Measurements from ENCODE around the gene UBQLN4.

UBQLN4 gene

DNA sequence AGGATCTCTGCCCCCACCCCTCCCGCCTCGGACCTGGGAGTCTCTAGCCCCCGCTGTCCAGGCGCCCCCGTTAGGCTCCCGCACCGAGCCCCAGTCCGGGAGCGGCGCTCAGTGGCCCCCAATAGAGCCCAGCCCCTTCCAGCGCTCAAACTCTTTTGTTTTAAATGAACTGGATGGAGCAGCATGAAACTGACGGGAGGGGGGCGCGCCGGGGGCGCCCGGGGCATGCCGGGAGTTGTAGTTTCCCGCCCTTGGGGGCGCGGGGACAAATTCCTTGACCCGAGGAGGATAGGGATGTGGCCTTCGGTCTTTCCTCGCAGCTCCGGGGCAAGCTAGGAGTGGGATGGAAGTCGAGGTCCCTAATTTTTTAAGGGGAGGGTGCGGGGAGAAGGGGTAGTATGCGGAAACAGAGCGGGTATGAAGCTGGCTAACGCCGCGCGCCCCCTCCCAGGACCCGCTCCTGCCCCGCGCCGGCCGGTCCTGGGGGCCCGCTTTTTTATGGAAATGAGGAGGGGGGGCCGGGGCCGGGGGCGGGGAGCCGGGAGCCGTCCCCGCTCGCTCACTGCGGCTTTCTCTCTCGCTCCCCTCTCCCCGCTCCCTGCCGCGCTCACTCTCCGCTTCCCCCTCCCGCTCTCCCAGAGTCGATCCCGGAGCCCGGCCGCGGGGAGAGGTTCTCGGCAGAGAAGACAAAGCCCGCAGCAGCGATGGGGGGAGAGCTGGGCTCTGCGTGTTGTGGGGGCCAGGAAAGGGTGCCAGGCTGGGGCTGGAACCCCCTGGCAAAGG is 28.9 kb upstream of the UBQLN4 start, which contains the start of gene MEX3A (continued):
- TF ChIP-seq, protein P1, sequence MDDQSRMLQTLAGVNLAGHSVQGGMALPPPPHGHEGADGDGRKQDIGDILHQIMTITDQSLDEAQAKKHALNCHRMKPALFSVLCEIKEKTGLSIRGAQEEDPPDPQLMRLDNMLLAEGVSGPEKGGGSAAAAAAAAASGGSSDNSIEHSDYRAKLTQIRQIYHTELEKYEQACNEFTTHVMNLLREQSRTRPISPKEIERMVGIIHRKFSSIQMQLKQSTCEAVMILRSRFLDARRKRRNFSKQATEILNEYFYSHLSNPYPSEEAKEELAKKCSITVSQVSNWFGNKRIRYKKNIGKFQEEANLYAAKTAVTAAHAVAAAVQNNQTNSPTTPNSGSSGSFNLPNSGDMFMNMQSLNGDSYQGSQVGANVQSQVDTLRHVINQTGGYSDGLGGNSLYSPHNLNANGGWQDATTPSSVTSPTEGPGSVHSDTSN (CRISPR knock-in tag; IDR thresholded peaks at IDR 0.05) = no peak
- peak; percentile 42; the same call in 1 of the 2 replicates for TF ChIP-seq KLF16 (tag by site-specific recombination; IDR thresholded peaks at IDR 0.05)
- TF ChIP-seq, protein P2, sequence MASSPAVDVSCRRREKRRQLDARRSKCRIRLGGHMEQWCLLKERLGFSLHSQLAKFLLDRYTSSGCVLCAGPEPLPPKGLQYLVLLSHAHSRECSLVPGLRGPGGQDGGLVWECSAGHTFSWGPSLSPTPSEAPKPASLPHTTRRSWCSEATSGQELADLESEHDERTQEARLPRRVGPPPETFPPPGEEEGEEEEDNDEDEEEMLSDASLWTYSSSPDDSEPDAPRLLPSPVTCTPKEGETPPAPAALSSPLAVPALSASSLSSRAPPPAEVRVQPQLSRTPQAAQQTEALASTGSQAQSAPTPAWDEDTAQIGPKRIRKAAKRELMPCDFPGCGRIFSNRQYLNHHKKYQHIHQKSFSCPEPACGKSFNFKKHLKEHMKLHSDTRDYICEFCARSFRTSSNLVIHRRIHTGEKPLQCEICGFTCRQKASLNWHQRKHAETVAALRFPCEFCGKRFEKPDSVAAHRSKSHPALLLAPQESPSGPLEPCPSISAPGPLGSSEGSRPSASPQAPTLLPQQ (tag by site-specific recombination; IDR thresholded peaks at IDR 0.05) = peak; percentile 59; the same call in 1 of the 2 replicates
- no peak for TF ChIP-seq MEIS1 (CRISPR knock-in tag; IDR thresholded peaks at IDR 0.05; ENCODE audit: borderline replicate concordance)
- TF ChIP-seq REPIN1 (tag by site-specific recombination; IDR thresholded peaks at IDR 0.05; ENCODE audit: low read depth) = no peak
- TF ChIP-seq ZIC2 (tag by site-specific recombination; IDR thresholded peaks at IDR 0.05) = peak; percentile 46
- peak; percentile 71 for TF ChIP-seq SP3 (tag by site-specific recombination; IDR thresholded peaks at IDR 0.05)
- peak; percentile 87 for TF ChIP-seq KLF10 (tag by site-specific recombination; IDR thresholded peaks at IDR 0.05)
- TF ChIP-seq ZNF394 (tag by site-specific recombination; IDR thresholded peaks at IDR 0.05; ENCODE audit: borderline replicate concordance) = peak; percentile 22; the same call in 1 of the 2 replicates
- TF ChIP-seq SALL2 (tag by site-specific recombination; IDR thresholded peaks at IDR 0.05; ENCODE audit: borderline replicate concordance) = no peak
- peak; percentile 34; the same call in 1 of the 2 replicates for TF ChIP-seq ZNF561 (tag by site-specific recombination; IDR thresholded peaks at IDR 0.05; ENCODE audit: borderline replicate concordance)
- TF ChIP-seq ZNF335 (tag by site-specific recombination; conservative IDR thresholded peaks at IDR 0.05) = peak; percentile 100
- TF ChIP-seq, protein P3, sequence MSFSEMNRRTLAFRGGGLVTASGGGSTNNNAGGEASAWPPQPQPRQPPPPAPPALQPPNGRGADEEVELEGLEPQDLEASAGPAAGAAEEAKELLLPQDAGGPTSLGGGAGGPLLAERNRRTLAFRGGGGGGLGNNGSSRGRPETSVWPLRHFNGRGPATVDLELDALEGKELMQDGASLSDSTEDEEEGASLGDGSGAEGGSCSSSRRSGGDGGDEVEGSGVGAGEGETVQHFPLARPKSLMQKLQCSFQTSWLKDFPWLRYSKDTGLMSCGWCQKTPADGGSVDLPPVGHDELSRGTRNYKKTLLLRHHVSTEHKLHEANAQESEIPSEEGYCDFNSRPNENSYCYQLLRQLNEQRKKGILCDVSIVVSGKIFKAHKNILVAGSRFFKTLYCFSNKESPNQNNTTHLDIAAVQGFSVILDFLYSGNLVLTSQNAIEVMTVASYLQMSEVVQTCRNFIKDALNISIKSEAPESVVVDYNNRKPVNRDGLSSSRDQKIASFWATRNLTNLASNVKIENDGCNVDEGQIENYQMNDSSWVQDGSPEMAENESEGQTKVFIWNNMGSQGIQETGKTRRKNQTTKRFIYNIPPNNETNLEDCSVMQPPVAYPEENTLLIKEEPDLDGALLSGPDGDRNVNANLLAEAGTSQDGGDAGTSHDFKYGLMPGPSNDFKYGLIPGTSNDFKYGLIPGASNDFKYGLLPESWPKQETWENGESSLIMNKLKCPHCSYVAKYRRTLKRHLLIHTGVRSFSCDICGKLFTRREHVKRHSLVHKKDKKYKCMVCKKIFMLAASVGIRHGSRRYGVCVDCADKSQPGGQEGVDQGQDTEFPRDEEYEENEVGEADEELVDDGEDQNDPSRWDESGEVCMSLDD (tag by site-specific recombination; IDR thresholded peaks at IDR 0.05) = peak; percentile 95
- TF ChIP-seq, protein P4, sequence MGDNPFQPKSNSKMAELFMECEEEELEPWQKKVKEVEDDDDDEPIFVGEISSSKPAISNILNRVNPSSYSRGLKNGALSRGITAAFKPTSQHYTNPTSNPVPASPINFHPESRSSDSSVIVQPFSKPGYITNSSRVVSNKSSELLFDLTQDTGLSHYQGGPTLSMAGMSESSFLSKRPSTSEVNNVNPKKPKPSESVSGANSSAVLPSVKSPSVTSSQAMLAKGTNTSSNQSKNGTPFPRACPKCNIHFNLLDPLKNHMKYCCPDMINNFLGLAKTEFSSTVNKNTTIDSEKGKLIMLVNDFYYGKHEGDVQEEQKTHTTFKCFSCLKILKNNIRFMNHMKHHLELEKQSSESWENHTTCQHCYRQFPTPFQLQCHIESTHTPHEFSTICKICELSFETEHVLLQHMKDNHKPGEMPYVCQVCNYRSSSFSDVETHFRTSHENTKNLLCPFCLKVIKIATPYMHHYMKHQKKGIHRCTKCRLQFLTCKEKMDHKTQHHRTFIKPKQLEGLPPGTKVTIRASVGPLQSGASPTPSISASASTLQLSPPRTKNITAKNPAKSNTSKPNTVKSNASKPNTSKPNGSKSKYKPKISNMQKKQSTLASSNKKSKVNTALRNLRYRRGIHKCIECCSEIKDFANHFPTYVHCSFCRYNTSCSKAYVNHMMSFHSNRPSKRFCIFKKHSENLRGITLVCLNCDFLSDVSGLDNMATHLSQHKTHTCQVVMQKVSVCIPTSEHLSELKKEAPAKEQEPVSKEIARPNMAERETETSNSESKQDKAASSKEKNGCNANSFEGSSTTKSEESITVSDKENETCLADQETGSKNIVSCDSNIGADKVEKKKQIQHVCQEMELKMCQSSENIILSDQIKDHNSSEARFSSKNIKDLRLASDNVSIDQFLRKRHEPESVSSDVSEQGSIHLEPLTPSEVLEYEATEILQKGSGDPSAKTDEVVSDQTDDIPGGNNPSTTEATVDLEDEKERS (tag by site-specific recombination; IDR thresholded peaks at IDR 0.05) = no peak
- TF ChIP-seq ZNF132 (tag by site-specific recombination; IDR thresholded peaks at IDR 0.05; ENCODE audit: borderline replicate concordance) = no peak
- 0 out of 2 replicates have a peak, but pooled peaks have one; percentile 11 for TF ChIP-seq WT1 (tag by site-specific recombination; IDR thresholded peaks at IDR 0.05)
- no peak for TF ChIP-seq ZNF37A (tag by site-specific recombination; IDR thresholded peaks at IDR 0.05)
- peak; percentile 100 for TF ChIP-seq ZBTB48 (tag by site-specific recombination; IDR thresholded peaks at IDR 0.05)
- TF ChIP-seq, protein P5, sequence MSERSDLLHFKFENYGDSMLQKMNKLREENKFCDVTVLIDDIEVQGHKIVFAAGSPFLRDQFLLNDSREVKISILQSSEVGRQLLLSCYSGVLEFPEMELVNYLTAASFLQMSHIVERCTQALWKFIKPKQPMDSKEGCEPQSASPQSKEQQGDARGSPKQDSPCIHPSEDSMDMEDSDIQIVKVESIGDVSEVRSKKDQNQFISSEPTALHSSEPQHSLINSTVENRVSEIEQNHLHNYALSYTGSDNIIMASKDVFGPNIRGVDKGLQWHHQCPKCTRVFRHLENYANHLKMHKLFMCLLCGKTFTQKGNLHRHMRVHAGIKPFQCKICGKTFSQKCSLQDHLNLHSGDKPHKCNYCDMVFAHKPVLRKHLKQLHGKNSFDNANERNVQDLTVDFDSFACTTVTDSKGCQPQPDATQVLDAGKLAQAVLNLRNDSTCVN (tag by site-specific recombination; optimal IDR thresholded peaks at IDR 0.05) = peak; percentile 92
- peak; percentile 87 for TF ChIP-seq ZBTB7A (tag by site-specific recombination; IDR thresholded peaks at IDR 0.05; ENCODE audit: low read depth)
- no peak for TF ChIP-seq ZNF623 (tag by site-specific recombination; IDR thresholded peaks at IDR 0.05)
- peak; percentile 69; the same call in 1 of the 2 replicates for TF ChIP-seq ZNF660 (tag by site-specific recombination; IDR thresholded peaks at IDR 0.05)
- peak; percentile 70; the same call in 1 of the 2 replicates for TF ChIP-seq ZXDB (tag by site-specific recombination; IDR thresholded peaks at IDR 0.05)
- TF ChIP-seq ZNF10 (tag by site-specific recombination; IDR thresholded peaks at IDR 0.05) = no peak
- TF ChIP-seq, protein P6, sequence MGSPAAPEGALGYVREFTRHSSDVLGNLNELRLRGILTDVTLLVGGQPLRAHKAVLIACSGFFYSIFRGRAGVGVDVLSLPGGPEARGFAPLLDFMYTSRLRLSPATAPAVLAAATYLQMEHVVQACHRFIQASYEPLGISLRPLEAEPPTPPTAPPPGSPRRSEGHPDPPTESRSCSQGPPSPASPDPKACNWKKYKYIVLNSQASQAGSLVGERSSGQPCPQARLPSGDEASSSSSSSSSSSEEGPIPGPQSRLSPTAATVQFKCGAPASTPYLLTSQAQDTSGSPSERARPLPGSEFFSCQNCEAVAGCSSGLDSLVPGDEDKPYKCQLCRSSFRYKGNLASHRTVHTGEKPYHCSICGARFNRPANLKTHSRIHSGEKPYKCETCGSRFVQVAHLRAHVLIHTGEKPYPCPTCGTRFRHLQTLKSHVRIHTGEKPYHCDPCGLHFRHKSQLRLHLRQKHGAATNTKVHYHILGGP (tag by site-specific recombination; IDR thresholded peaks at IDR 0.05) = no peak
- TF ChIP-seq ZNF341 (tag by site-specific recombination; IDR thresholded peaks at IDR 0.05; ENCODE audit: low read depth) = peak; percentile 47
- no peak for TF ChIP-seq GLI4 (tag by site-specific recombination; IDR thresholded peaks at IDR 0.05)
- TF ChIP-seq ZNF24 (tag by site-specific recombination; IDR thresholded peaks at IDR 0.05) = peak; percentile 40
